Left lobe of liver (tissue), 2 donors: ENCODE measurements around the gene INTS11. TPM values are rescaled to one million over a fixed set of nuclear protein-coding genes. Genes with fewer than 3 reads are reported as not detected.

Experiments used
- ATAC-seq: fragments of 200-7000 bp; cut with Tn5 transposase; one replicate; pipeline ENCODE4 v1.9.1; 2020; ENCODE audit warnings: mild to moderate bottlenecking, moderate library complexity
- DNase-seq: peaks from one replicate; pipeline ENCODE4 v3.0.0-alpha.2; 2020; ENCODE audit warnings: low spot score
- total RNA-seq: library from RNA; stranded (reverse); gene quantifications from one replicate; pipeline ENCODE4 v1.2.1, GENCODE V29; 2021
- donor health status: DM: no; HTN: no; CAD: no; lungs with moderate emphysema.
- donor health status: DM: no; HTN: yes; CAD: no.

INTS11 gene
- total RNA-seq, 1 donor from 2014 or later: 42.4 TPM

DNA sequence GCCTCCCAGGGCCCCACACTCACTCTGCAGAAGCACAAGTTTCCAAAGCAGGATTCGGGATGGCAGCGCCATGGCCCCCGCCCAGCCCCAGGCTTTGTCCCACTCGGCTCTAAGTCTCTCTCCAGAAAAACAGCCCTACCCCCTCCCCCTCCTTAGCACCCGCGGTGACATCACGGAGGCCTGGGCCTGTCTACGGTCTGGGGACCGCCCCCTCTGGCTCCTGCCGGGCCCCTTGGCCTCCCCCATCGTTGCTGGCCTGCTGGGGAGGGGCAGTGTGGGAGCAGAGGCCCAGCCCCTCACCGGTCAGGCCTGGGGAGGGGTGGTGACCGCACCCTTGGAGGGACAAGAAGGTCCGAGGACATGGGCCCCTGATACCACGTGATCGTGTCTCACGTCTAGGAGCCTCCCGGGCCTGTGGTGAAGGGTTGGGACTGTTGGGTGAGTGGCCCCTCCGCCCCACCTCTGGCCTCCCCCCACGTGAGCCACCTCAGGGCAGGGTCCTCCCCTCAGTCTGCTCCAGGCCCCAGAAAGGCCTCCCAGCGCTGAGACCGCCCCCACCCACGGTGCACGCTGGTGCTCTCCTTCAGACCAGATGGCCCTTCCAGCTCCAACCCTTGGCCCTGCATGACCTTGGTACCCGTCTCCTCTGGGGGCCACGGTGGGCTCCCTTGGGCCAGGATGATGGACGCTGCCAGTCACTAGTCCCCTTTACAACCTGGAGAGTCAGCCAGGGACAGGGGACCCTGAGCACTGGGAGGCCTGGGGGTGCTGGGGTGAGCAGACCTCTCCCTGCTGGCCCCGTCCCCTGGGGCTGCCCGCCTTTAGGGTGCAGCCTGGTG lies 34.2 kb upstream of the INTS11 start, which contains the start of gene MXRA8:
MXRA8 (minus strand) TSS at position 123 of the 839 bp plus-strand sequence; CDS start at position 72, 51 bp downstream.
- DNase-seq: peak; percentile 45
- peak; percentile 11 for ATAC-seq

DNA sequence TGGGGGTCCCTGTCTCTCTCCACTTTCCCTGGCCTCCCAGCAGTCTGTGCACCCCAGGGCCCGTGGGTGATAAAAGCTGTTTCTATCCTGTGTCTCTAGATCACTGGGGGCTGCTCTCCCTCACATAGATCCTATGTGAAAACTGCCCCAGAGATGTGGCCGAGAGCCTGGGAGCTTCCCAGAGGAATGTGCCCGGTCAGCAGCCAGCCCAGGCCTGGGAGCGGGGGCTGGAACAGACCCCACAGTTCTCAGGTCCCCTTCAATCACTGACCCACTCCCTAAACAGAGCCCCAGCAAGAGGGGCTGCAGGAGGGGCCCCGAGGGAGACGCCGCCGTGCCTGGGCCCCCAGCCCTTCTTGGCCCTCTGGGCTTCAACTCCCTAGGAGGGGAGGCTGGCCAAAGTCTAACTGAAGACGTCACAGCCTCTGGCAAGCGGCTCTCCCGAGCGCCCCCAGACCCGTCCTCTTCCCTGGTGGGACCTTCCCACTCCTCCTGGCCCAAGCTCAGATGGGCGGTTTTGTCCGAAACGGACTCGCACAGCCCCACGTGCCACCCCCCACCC lies 33.5 kb upstream of the INTS11 start:
- peak; percentile 35 for DNase-seq
- ATAC-seq: no peak

DNA sequence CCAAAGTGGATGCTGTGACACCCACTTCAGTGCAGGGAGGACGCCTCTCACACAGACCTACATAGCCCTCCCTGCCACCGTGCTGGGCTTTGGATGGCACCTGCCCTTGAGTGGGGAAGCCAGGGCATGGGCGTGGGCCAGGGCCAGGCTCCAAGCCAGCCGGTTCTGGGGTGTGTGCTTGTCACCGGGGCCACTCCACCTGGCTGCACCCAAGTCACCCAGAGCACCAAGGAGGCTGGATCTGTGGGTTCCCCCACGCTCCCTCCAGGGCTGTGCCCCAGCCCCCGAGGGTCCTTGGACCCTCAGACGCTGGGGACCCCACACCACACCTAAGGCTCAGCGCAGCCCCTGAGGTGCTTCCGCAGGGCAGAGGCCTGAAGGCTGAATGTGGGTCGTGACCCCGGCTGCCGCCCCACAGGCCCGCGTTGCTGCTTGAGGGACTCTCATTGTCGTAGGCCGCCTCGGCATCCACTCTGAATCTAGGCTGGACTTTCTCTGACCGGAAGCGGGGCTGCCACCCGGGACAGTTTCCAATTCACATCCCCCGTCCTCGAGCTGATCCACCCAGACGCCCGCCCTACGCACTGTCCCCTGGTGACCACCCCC lies 32.4 kb upstream of the INTS11 start:
- DNase-seq: peak; percentile 45
- ATAC-seq: no peak

DNA sequence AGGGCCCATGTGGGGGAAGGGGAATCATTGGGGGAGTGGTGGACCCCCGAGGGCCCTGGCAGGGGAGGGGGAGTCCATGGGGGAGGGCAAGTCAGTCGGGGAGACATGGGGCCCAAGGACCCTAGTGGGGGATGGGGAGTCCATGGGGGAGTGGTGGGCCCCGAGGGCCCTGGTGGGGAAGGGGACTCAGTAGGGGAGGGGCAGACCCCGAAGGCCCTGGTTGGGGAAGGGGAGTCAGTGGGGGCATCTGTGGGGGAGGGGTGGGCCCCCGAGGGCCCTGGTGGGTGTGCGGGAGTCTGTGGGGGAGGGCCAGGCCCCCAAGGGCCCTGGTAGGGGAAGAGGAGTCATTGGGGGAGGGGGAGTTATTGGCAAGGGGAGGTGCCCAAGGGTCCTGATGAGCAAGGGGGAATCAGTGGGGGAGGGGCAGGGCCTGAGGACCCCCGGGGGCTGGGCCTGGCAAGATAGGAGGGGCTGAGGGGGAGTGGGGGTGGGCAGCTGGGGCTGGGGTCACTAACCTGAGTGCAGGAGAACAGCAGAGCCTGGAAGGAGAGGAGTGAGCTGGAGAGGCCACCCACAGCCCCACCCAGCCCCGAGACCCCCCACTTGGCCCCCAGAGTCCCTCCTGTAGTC lies 31.8 kb upstream of the INTS11 start:
- ATAC-seq (no peak), DNase-seq (peak; percentile 40)

DNA sequence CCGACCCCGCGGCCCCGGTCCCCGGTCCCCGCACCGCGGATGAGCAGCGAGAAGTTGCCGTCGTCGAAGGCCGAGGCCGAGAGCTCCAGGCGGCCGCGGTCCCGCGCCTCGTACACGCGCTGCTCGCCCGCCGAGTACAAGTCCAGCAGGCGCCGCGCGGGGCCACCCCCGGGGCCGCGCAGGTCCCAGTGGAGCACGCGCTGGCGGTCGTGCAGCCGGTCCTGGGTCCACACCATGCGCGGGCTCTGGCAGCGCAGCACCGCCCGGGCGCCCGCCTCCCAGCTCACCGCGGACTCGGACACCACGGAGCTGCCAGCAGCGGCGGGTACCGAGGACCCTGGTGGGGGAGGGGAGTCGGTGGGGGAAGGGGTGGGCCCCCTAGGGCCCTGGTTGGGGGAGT lies 31.0 kb upstream of the INTS11 start:
- DNase-seq (peak; percentile 50), ATAC-seq (peak; percentile 44)

DNA sequence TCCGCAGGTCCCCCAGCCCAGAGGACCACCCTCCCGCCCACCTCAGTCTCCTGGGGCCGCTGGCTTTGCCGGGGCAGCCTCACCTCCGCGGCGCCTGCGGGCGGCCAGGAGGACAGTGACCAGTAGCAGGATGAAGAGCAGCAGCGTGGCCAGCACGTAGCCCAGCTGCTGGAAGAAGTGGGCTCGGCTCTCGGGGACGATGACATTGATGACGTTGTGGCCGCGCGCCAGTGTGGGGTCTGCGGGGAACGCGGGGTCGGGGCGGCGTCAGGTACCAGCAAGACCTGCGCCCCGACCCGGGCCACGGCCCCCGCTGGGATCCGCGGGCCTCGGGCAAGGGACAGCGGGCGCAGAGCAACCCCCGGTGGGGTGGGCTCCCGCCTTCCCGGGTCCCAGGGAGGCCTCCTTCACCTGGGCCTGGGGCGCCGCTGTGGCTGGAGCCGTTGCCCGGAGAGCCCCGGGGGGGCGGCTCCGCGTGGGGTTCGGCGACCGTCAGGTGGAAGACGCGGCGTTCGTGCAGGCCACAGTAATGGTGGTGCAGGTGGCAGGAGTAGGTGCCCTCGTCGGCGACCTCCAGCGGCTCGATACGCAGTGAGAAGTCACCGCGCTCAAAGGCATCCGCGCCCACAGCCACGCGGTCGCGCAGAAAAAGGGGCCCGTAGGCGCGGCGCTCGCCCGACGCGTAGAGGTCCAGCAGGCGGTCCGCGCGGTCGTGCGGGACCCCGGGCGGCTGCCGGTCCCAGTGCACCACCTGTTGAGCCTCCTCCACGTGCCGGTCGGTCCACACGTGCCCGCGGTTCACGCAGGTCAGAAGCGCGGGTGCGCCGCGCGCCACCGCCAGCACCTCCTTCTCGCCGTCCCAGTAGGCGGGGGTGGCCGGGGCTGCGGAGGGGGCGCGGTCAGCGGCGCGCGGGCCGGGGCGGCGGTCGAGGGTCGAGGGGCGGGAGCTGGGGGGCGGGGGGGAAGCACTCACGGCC lies 30.1 kb upstream of the INTS11 start:
- ATAC-seq (peak; percentile 2), DNase-seq (peak; percentile 46)

- DNase-seq: peak; percentile 45
- ATAC-seq: no peak
Observed at GRCh38 chr1:1353389-1354151, 29.1 kb upstream of the INTS11 start.

DNA sequence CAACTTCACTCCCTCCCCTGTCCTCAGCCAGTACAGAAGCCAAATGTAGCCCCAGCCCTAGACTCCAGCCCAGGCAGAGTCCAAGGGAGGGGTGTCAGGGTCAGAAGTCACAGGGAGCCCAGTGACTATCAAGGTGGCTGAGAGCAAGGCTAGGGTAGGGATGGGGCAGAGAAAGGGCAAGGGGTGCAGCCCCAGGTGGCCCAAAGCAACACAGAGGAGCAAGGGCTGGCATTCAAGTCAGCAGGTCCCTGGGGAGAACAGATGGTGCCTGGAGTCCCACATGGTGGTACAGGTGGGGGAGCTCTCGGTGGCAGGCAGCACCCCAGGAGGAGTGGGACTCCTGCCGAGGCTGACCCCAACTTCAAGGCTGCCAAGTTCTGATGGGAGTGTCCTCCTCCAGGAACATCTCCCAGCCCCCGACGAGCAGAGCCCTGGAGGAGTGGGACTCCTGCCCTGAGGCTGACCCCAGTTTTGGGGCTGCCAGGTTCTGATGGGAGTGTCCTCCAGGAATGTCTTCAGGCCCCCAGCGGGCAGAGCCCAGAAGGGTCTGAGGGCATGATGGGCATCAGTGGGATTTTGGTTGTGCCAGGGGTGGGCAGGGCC lies 28.4 kb upstream of the INTS11 start:
- ATAC-seq: no peak
- DNase-seq: peak; percentile 45

DNA sequence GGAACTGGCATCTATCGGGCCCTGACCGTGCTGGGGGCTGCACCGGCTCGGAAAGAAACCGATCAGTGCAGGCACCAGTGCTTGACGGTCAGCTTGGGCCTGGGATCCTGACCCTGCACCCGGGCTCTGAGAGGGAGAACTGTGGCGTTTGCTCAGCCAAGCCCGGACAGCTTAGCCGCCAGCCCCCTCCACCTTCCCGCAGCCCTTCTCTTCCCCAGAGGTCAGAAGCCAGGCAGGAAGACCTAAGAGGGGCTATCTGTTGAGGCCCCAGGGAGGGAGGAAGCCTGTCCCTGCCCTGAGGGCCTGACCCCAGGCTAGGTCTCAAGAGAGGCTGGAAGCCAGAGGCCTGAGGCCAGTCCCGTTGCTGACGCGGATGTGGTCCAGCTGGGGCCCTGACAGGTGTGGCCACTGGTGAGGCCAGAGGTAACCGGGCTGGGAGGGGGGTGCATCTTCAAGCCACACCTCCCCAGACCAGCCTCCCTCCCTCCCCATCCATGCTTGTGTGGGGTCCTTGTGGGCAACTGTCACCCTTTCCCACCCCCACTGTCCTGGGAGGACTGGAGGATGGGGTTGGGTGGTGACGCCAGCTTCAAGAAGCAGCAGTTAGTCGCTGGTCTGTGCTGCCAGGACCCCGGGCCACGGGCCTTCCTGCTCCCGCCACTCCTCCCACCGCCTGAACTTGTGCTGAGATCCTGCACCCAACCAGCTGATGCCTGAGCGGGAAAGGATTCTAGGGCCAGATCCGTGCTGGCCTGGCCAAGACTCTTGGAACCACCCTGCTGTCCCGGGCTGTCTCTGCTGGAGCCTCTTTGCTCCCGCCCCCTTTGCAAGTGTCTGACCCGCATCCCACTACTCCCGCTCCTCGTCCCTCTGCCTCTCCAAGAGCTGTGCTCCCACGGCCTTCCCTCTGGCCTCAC lies 27.3 kb upstream of the INTS11 start:
- ATAC-seq (no peak), DNase-seq (peak; percentile 49)

DNA sequence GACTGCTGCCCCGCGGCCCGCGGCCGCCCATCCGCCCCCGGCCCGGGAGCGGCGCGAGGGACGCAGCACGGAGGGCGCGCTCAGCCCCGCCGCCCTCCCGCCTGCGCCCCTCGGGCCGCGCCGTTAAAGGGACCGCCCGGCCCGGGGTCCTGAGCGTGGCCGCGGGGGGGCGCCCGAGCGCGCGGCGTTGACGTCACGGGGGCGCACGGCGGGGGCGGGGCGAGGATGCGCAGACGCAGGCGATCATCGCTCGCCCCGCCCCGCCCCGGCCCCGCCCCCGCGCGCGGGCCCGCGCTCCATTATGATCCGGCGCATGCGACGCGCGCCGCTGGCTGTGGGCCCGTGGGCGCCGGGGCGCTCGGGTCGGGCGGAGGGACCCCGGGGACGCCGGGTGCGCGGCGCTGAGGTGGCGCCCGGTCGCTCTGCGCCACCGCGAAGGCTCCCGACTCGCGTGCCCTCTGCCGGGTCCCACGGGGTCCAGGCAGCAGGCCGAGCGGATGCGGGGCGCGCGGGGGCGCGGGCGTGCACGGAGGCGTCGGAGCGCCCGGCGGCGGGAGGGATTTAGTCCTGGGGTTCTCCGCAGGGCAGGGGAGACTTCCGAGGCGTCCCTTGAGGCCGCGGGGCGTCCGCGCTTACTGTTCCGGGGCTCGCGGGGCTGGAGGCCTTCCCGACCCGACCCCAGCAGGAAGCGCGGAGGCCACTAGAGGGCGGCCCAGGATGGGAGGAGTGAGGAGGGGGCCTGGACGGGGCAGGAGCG lies 25.0 kb upstream of the INTS11 start, which contains the start of gene DVL1:
DVL1 (minus strand) TSS at position 163 of the 757 bp plus-strand sequence. CDS start 353 bp downstream, outside the sequence.
- peak; percentile 70 for DNase-seq
- peak; percentile 51 for ATAC-seq

GRCh38 chr1:1348420-1349255 lies 24.2 kb upstream of the INTS11 start:
- peak; percentile 1 for ATAC-seq
- DNase-seq: peak; percentile 62

DNA sequence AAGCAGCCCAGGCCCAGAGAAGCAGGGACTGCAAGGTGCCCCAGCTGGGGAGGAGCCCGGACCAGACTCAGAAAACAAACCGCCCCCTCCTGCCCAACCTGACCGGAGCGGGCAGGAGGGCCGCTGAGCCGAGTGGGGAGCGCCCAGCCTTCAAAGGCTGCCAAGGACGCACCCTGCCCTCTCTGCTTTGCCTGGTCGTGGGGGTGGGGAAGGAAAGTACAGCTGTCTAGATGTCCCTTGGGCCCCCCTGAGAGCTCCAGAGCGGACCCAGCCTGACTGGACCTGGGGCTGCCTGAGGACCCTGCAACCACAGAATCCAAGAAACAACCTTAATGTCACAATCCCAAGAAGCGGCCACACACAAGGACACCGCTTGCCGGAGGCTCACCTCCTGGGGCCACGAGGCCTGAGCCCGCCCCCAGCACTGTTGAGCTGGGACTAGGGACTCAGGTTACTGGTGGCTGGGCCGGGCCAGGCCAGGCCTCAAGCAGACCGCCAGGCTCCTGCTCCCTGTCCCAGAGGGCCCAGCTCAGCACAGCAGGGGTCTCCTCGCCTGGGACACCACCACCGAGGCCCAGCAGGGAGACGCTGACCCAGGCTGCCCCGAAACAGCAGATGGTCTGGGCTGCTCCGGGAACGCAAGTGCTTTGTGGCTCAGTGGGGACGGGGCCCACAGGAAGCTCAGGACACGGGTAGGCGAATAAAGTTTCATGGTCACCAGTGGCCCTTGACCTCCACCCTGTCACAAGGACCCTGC lies 23.4 kb upstream of the INTS11 start:
- DNase-seq (peak; percentile 83), ATAC-seq (peak; percentile 58)

DNA sequence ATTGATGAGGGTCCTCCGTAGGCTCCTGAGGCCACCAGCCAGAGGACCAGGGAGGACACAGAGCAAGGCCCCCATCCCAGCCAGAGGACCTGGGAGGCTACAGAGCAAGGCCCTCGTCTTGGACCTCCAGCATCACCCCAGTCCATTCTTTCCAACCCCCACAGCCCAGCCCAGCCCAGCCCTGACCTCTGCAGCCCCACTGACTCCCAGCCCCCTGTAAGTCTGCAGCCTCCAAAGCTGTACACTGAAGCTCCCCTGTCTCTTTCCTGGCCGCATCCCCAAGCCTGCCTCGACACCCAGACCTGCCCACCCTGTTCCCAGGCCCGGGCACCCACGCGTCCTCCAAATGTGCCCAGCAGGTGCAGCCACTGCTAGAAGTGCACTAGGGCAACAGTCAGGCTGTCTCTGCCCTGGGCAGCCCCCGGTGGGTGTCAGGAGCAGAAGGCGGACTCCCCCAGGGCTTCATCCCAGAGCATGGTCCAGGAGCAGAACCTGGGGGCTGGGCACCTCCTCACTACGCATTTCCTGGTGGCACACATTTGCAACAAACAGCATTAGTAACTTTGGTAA lies 22.7 kb upstream of the INTS11 start:
- ATAC-seq (no peak), DNase-seq (peak; percentile 45)

DNA sequence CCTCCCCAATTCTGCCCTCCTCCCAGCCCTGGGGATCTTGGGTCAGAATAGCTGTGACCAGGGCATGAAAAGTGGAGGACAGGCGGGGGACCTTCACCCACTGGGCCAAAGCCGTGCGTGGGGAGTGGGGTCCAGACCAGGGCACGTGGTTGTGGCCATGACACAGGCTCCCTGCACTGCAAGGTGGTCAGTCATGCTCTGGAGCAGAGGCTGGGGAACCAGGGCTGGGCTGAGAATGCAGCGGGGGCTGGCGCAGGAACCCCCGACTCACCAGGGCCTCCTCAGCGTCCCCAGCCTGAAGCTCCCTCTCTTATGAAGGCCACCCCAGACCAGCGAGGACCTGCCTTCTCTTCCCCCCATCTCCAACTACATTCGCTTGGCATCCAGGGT lies 22.0 kb upstream of the INTS11 start:
- DNase-seq (no peak), ATAC-seq (no peak)

GRCh38 chr1:1345860-1346500 lies 21.5 kb upstream of the INTS11 start:
- peak; percentile 3 for ATAC-seq
- peak; percentile 70 for DNase-seq
